PFSK-1 (cell line): ENCODE measurements around the gene CELF5.

Experiments used
- FOXP2 ChIP-seq: optimal IDR thresholded peaks from 2 replicates; pipeline ENCODE3; 2011; ENCODE audit warnings: borderline replicate concordance, control low read depth, inconsistent platforms; ENCODE audit not compliant: insufficient read depth; ENCODE audit errors: extremely low read length, extremely low read depth
- POLR2AphosphoS5 ChIP-seq: IDR thresholded peaks from 2 replicates; pipeline ENCODE4 v1.6.1; 2012; ENCODE audit warnings: low read depth, mild to moderate bottlenecking, control low read depth, low read length, moderate library complexity
- SIN3A ChIP-seq: IDR thresholded peaks from 2 replicates; pipeline ENCODE4 v1.6.1; 2012; ENCODE audit warnings: mild to moderate bottlenecking, low read length, moderate library complexity, borderline replicate concordance; ENCODE audit not compliant: insufficient read depth
- TAF1 ChIP-seq: IDR thresholded peaks from 2 replicates; pipeline ENCODE4 v1.6.1; 2012; ENCODE audit warnings: low read length, control low read depth, borderline replicate concordance; ENCODE audit not compliant: insufficient read depth
- TF ChIP-seq, protein P1 (sequence below), 2 experiments: IDR thresholded peaks; 2 replicates each; pipeline versions ENCODE4 v1.6.1 to v1.8.0; 2011 to 2012; ENCODE audit warnings: low read depth in 2 of 2, low read length in 2 of 2, control low read depth in 1 of 2, inconsistent platforms in 1 of 2, mild to moderate bottlenecking in 1 of 2, moderate library complexity in 1 of 2; ENCODE audit not compliant: insufficient read depth in 1 of 2

The CELF5 gene

DNA sequence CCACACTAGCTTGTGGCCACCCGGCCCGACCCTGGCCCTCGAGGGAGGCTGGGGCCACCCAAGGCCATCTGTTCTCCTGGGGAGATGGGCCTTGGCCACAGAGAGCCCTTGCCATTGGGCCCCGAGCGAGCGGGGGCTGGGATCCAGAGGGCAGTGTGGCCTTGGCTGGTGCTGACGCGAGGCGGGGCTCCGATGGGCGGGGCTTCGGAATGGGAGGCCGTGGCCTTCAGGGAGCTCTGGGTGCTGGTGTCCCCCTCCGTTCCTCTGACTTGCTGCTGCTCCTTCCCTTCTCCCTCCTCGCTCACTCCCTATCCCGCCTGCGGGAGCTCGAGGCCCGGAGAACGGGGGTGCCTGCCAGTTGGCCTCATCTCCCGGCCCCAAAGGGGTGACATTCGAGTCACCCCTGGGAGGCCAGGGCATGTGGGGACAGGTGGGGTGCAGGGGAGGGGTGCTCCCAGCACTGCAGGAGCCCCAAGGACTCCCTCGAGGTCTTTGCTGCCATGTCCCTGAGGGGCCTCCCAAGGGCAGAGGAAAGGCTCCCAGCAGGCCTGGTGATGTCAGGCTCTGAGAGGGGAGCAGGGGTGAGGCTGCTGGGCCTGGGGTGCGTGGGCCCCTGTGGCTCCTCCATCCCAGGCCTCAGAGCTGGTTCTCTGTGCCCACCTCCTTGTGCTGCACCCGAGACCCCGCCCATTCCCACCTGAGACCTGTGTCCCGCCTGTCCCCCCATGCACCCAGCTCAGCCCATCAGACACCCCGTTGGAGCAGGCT is 34.6 kb upstream of the CELF5 start:
- no peak for TF ChIP-seq POLR2AphosphoS5
- TF ChIP-seq, protein P1, sequence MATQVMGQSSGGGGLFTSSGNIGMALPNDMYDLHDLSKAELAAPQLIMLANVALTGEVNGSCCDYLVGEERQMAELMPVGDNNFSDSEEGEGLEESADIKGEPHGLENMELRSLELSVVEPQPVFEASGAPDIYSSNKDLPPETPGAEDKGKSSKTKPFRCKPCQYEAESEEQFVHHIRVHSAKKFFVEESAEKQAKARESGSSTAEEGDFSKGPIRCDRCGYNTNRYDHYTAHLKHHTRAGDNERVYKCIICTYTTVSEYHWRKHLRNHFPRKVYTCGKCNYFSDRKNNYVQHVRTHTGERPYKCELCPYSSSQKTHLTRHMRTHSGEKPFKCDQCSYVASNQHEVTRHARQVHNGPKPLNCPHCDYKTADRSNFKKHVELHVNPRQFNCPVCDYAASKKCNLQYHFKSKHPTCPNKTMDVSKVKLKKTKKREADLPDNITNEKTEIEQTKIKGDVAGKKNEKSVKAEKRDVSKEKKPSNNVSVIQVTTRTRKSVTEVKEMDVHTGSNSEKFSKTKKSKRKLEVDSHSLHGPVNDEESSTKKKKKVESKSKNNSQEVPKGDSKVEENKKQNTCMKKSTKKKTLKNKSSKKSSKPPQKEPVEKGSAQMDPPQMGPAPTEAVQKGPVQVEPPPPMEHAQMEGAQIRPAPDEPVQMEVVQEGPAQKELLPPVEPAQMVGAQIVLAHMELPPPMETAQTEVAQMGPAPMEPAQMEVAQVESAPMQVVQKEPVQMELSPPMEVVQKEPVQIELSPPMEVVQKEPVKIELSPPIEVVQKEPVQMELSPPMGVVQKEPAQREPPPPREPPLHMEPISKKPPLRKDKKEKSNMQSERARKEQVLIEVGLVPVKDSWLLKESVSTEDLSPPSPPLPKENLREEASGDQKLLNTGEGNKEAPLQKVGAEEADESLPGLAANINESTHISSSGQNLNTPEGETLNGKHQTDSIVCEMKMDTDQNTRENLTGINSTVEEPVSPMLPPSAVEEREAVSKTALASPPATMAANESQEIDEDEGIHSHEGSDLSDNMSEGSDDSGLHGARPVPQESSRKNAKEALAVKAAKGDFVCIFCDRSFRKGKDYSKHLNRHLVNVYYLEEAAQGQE (IDR thresholded peaks at IDR 0.05; ENCODE audit: insufficient read depth in 1 of 2, low read depth in 2 of 2, low read length in 2 of 2), result no peak
- TF ChIP-seq TAF1, result no peak

DNA sequence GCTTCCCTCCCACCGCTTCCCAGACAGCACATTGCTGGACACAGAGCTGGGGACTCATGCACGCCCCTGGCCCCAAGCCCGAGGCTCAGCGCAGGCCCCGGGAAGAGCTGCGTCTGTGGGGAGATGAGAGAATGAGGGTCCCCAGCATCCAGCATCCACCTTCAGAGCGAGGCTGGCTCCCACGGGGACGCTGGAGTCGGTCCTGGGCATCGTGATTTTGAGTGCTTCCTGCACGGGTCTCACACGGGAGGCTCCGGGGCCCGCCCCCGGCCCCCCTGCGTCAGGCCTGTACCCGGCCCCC is 34.0 kb upstream of the CELF5 start:
- TF ChIP-seq TAF1, result no peak
- TF ChIP-seq FOXP2, result no peak

DNA sequence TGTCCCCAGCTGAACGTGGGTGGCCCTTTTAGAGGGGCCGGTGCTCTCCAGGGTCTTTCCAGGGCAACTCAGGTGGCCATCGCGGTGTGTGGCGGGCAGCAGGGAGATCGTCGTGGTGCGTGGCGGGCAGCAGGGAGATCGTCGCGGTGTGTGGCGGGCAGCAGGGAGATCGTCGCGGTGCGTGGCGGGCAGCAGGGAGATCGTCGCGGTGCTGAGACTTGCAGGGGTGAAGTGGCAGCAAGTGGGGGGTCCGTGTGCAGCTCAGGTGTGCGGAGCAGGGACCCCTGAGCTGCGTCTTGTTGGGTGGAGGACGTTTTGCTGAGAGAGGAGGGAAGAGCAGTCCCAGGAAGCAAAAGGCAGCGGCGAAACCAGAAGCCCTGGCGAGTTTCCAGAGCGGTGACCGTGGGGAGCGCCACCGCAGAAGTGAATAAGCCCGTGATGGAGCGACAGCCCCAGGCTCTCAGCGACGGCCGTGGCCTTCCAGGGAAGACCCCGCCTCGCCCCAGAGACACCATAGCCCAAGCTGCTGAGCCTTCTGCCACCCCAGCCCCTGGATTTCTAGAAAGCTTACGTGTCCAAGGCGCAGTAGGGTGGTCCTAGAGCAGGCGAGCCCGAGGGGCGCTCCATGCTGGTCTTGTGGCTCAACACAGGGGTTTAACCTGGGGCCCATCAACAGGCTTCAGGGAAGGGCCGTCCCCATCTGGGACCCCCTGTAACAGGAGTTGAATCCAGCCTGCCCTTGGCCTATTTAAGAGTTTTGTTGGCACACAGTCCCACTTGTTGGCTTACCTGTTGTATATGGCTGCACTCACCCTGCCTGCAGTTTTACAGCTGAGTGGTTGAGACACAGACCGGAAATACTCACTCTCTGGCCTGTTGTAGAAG is 33.3 kb upstream of the CELF5 start:
- TF ChIP-seq, protein P1 (IDR thresholded peaks at IDR 0.05; ENCODE audit: insufficient read depth in 1 of 2, low read depth in 2 of 2, low read length in 2 of 2), result no peak
- TF ChIP-seq TAF1 (no peak), SIN3A (no peak), FOXP2 (no peak), POLR2AphosphoS5 (no peak)

DNA sequence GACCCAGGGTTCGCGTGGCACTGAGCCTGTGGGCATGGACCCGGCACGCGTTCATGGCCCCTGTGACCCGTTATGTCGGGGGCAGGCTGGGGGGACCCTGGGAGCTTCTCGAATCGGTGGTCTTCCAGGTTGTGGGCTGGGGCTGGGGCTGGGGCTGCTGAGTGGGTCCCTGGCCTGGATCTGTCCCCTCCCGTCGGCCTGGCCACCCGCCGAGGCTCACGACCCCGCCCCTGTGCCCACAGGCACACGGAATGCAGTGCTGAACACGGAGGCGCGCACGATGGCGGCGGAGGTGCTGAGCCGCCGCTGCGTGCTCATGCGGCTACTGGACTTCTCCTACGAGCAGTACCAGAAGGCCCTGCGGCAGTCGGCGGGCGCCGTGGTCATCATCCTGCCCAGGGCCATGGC is 32.2 kb upstream of the CELF5 start:
- no peak for TF ChIP-seq FOXP2
- TF ChIP-seq, protein P1 (IDR thresholded peaks at IDR 0.05; ENCODE audit: insufficient read depth in 1 of 2, low read depth in 2 of 2, low read length in 2 of 2), result no peak
- TF ChIP-seq TAF1, result no peak

DNA sequence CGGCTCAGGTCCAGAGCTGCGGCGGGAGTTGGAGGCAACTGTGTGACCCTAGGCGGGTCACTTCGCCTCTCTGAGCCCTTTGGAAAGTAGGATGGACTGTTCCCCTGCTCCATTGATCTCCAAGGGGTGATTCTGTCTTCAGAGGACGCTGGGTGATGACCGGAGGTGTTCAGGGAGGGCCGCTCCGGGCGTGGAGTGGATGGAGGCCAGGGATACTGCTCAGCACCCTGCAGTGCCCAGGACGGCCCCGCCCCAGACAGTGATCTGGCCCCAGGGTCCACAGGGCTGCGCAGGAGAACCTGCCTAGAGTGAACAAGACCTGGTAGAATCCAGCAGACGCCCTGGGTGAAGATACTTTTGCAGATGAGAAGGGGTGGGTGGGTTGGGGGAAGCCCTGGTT is 31.8 kb upstream of the CELF5 start:
- TF ChIP-seq FOXP2 (no peak), POLR2AphosphoS5 (no peak), TAF1 (no peak), SIN3A (no peak)
- TF ChIP-seq, protein P1 (IDR thresholded peaks at IDR 0.05; ENCODE audit: insufficient read depth in 1 of 2, low read depth in 2 of 2, low read length in 2 of 2), result no peak
